H1 (cell line): Measurements from ENCODE around the gene CELF4.

ENCODE experiments used
- BACH1 ChIP-seq: IDR thresholded peaks from 2 replicates; pipeline ENCODE4 v1.6.1; 2012; ENCODE audit warnings: low read length, improper control_type of control experiment
- CBX8 ChIP-seq: fragments of 300-800, 300-1000 bp; sonication (generic); IDR thresholded peaks from 2 replicates; pipeline ENCODE4 v1.7.1; 2016; ENCODE audit warnings: low read depth, low read length, borderline replicate concordance
- EP300 ChIP-seq, 2 experiments: IDR thresholded peaks; 1 replicate in 1 of 2; 2 replicates in 1 of 2; pipeline ENCODE4 v1.6.1; 2011 to 2012; ENCODE audit warnings: low read depth in 2 of 2, low read length in 2 of 2, mild to moderate bottlenecking in 2 of 2, borderline replicate concordance in 1 of 2, inconsistent platforms in 1 of 2, moderate library complexity in 1 of 2
- EZH2 ChIP-seq: fragments of 200-600 bp; sonication (generic); IDR thresholded peaks from 2 replicates; pipeline ENCODE4 v1.7.1; 2012; ENCODE audit warnings: low read depth, mild to moderate bottlenecking, moderate library complexity, low read length, inconsistent platforms; ENCODE audit not compliant: severe bottlenecking
- FOSL1 ChIP-seq: IDR thresholded peaks from 2 replicates; pipeline ENCODE4 v1.6.1; 2011; ENCODE audit warnings: mild to moderate bottlenecking, low read depth, low read length, moderate library complexity; ENCODE audit not compliant: insufficient read depth
- POLR2AphosphoS5 ChIP-seq: IDR thresholded peaks from 2 replicates; pipeline ENCODE4 v1.6.1; 2011; ENCODE audit warnings: low read depth, low read length
- TEAD4 ChIP-seq: IDR thresholded peaks from 2 replicates; pipeline ENCODE4 v1.6.1; 2012; ENCODE audit warnings: low read depth, low read length, inconsistent platforms, mixed read lengths
- TF ChIP-seq, protein P1 (sequence below), 3 experiments: IDR thresholded peaks; 1 replicate in 2 of 3; 2 replicates in 1 of 3; pipeline versions ENCODE4 v1.5.1 to v1.6.1; 2011; ENCODE audit warnings: low read length in 3 of 3, mild to moderate bottlenecking in 3 of 3, inconsistent platforms in 2 of 3, low read depth in 1 of 3, moderate library complexity in 1 of 3; ENCODE audit not compliant: insufficient read depth in 1 of 3; ENCODE audit errors: control extremely low read depth in 1 of 3

DNA sequence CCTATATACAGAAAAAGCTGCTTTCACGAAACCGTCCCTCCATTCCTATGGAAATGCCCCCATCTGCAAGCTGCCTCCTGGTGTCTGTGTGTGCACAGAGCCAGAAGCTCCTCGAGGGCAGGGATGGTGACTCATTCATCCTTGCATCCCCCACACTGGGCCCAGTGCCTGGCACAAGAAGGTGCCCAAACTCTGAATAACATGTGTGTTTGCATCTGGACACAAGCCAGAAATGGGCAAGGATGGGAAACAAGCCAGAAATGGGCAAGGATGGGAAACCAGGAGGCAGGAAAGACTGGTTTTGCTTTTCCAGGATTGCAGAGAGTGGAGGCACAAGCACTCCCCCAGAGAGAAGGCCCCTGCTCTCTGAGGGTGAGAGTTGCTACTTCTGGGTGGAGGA, 313.9 kb downstream of the CELF4 start:
- TF ChIP-seq POLR2AphosphoS5 (no peak), EZH2 (no peak), EP300 (IDR thresholded peaks at IDR 0.05; ENCODE audit: borderline replicate concordance in 1 of 2, low read depth in 2 of 2, low read length in 2 of 2) (no peak), BACH1 (no peak), CBX8 (no peak), FOSL1 (no peak), TEAD4 (no peak)
- TF ChIP-seq, protein P1, sequence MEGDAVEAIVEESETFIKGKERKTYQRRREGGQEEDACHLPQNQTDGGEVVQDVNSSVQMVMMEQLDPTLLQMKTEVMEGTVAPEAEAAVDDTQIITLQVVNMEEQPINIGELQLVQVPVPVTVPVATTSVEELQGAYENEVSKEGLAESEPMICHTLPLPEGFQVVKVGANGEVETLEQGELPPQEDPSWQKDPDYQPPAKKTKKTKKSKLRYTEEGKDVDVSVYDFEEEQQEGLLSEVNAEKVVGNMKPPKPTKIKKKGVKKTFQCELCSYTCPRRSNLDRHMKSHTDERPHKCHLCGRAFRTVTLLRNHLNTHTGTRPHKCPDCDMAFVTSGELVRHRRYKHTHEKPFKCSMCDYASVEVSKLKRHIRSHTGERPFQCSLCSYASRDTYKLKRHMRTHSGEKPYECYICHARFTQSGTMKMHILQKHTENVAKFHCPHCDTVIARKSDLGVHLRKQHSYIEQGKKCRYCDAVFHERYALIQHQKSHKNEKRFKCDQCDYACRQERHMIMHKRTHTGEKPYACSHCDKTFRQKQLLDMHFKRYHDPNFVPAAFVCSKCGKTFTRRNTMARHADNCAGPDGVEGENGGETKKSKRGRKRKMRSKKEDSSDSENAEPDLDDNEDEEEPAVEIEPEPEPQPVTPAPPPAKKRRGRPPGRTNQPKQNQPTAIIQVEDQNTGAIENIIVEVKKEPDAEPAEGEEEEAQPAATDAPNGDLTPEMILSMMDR (IDR thresholded peaks at IDR 0.05; ENCODE audit: control extremely low read depth in 1 of 3, insufficient read depth in 1 of 3, low read depth in 1 of 3, low read length in 3 of 3): no peak
